Measurements from ENCODE around the gene MCTP2. TPM values are rescaled to one million over a fixed set of nuclear protein-coding genes. Genes with fewer than 3 reads are reported as not detected.

The MCTP2 gene
- total RNA-seq, 2 donors from 2014 or later: 25.4 to 46.3 TPM

DNA sequence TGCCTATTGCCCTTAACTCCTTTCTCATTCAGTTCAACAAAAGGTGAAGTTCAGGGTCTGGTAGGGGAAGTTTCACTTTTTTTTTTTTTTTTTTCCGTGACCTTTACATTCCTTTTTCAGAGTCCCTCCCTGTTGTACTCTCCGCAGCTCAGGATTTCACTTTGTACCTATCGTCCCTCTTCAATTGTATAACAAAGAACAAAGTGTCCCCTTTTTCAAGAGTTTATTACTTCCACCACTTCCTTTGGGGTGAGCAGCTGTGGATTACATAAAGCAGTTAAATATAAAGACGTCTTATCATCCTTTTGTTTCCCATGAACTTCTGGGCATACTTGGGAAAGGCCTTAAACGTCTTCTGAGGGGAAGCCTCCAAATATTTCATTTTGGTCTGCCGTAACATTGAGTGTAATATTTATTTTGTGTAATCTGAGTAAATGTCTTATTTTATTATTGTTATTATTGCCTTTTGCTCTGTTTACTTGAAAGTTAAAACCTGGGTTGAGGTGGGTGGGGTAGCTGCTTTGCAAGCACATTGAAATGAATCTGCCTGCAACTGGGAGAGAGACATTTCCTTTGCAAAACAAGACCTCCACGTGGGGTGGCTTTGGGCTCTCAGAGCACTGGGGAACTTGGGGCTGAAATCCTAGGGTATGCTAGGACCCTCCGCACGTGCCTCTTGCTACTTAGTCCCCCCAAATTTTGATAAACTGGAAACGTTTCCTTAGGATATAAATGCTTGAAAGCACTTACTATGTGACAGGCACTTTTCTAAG lies 169.4 kb downstream of the MCTP2 start:
- Histone ChIP-seq H3K27ac (peak overlapping the region; percentile 17 to 63), H3K9me3 (no peaks in the 10 kb centered on the region), H3K4me3 (no peak overlapping the region), H3K36me3 (no peaks in the 10 kb centered on the region), H3K4me1 (replicated peaks) (peaks cover 4% of the 10 kb centered on the region), H3K27me3 (replicated peaks; ENCODE audit: insufficient read depth) (no peaks in the 10 kb centered on the region)
- 41% methylated on average over 10 of the region's 10 CpGs for WGBS
- TF ChIP-seq, protein P1, sequence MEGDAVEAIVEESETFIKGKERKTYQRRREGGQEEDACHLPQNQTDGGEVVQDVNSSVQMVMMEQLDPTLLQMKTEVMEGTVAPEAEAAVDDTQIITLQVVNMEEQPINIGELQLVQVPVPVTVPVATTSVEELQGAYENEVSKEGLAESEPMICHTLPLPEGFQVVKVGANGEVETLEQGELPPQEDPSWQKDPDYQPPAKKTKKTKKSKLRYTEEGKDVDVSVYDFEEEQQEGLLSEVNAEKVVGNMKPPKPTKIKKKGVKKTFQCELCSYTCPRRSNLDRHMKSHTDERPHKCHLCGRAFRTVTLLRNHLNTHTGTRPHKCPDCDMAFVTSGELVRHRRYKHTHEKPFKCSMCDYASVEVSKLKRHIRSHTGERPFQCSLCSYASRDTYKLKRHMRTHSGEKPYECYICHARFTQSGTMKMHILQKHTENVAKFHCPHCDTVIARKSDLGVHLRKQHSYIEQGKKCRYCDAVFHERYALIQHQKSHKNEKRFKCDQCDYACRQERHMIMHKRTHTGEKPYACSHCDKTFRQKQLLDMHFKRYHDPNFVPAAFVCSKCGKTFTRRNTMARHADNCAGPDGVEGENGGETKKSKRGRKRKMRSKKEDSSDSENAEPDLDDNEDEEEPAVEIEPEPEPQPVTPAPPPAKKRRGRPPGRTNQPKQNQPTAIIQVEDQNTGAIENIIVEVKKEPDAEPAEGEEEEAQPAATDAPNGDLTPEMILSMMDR (IDR thresholded peaks at IDR 0.05): no peak
- peak; percentile 65 for TF ChIP-seq POLR2AphosphoS5 (IDR thresholded peaks at IDR 0.05)
- DNase-seq (ENCODE audit: low spot score): no peak
- intact Hi-C loops (cut with DNase I): no loop called here

DNA sequence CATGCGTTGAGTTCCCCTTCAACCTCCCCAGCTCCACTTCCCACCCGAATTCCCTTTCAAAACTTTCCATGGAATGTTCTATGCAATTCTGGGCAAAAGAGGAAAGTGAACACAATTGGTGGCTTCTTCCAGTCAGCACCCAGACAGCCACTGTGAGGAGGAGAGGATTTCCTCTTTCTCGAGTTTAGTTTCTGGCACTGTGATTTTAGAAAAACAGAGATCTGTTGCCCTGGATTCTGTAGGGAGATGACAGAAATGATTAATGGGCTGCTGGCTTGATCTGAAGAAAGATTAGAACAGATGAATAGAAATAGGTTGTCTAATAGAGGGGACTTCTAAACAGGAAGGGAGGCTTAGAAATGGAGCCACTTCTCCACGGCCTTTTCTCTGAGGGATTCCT lies 172.0 kb downstream of the MCTP2 start:
- Histone ChIP-seq H3K9me3 (no peaks in the 10 kb centered on the region), H3K36me3 (no peaks in the 10 kb centered on the region), H3K4me1 (replicated peaks) (peaks cover 4% of the 10 kb centered on the region), H3K4me3 (no peak overlapping the region), H3K27ac (peak overlapping the region; percentile 9 to 27), H3K27me3 (replicated peaks; ENCODE audit: insufficient read depth) (no peaks in the 10 kb centered on the region)
- no peak for DNase-seq (ENCODE audit: low spot score)
- WGBS: 16% methylated on average over 4 of the region's 4 CpGs
- intact Hi-C loops (cut with DNase I): no loop called here
- TF ChIP-seq POLR2A (IDR thresholded peaks at IDR 0.05) (no peak), POLR2AphosphoS5 (IDR thresholded peaks at IDR 0.05) (no peak)
- TF ChIP-seq, protein P1 (IDR thresholded peaks at IDR 0.05): no peak

DNA sequence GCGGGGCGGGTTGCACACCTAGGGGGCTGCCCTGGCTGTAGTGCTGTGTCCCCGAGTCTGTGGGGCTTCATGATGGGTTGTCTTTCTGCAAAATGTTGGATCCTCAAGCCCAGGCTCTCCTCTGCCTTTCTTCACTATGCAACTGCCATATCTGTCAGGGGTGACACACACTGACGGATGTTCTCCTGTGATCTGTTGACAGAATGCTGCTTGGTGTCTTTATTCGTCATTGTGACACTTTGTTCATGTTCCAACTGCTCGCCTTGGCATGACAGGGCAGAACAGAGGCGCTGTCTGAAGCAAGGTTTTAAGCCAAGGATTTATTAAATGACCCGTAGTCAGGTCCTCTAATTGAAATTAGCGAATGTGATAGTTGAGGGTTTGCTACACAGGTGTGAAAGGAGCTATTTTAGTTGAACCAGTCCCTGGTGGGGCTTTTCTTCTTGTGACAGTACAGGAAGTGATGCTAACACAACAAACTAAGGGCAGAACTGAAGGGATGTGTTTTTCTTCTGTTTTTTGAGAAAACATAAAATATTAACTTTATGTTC lies 173.4 kb downstream of the MCTP2 start:
- TF ChIP-seq POLR2A (IDR thresholded peaks at IDR 0.05) (no peak), POLR2AphosphoS5 (IDR thresholded peaks at IDR 0.05) (no peak)
- TF ChIP-seq, protein P1 (IDR thresholded peaks at IDR 0.05): no peak
- intact Hi-C loops (cut with DNase I): no loop called here
- Histone ChIP-seq H3K36me3 (no peaks in the 10 kb centered on the region), H3K27me3 (replicated peaks; ENCODE audit: insufficient read depth) (no peaks in the 10 kb centered on the region), H3K4me3 (no peak overlapping the region), H3K9me3 (no peaks in the 10 kb centered on the region), H3K4me1 (replicated peaks) (peaks cover 4% of the 10 kb centered on the region), H3K27ac (no peak overlapping the region)
- DNase-seq (ENCODE audit: low spot score): no peak
- WGBS: 72% methylated on average over 9 of the region's 9 CpGs

DNA sequence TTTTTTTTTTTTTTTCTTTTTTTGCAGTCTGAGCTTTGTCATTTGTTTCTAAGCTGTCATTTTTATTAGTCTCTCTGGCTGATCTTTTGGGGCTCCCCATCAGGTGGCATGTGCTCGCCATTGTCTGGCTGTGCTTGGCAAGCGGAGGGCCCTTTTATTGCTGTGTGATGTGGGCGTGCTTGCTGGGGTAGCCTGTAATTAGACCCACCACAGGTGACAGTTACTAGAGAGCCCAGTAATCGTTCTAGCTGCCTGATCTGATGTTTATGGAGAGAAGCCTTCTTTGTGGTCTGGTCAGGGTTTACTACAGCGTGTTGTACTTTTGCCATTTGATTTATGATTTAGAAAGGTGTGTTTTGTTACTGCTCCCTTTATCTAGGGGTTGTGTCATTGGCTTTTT lies 179.9 kb downstream of the MCTP2 start:
- WGBS: 28% methylated on average over 5 of the region's 5 CpGs
- Histone ChIP-seq H3K36me3 (no peaks in the 10 kb centered on the region), H3K9me3 (no peaks in the 10 kb centered on the region), H3K4me1 (replicated peaks) (no peaks in the 10 kb centered on the region), H3K4me3 (no peak overlapping the region), H3K27ac (no peak overlapping the region), H3K27me3 (replicated peaks; ENCODE audit: insufficient read depth) (no peaks in the 10 kb centered on the region)
- DNase-seq (ENCODE audit: low spot score): no peak
- TF ChIP-seq, protein P1 (IDR thresholded peaks at IDR 0.05): no peak
- no peak for TF ChIP-seq POLR2AphosphoS5 (IDR thresholded peaks at IDR 0.05)
- TF ChIP-seq POLR2A (IDR thresholded peaks at IDR 0.05): no peak
- intact Hi-C loops (cut with DNase I): no loop called here

DNA sequence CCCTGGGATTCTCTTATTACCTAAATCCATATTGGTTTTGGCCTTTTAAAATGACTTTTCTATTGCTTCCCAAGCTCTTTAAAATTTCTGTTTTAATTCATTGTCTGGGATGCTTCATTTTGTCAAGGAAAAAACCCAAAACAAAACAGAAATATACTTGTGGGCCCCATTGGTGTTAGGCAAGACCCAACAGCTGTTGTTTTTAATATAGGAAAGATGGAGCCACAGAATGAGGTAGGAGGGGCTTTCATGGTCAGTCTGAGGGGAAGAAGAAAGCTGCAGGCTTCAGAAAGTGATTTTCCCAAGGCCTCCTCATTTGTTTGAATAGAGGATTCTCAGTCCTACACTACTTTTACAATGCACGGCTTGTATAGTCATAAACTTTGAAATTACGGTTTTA lies 180.5 kb downstream of the MCTP2 start:
- H3K27me3 ChIP-seq (replicated peaks; ENCODE audit: insufficient read depth): no peaks in the 10 kb centered on the region
- H3K4me1 ChIP-seq (replicated peaks): no peaks in the 10 kb centered on the region
- intact Hi-C loops (cut with DNase I): no loop called here
- TF ChIP-seq POLR2AphosphoS5 (IDR thresholded peaks at IDR 0.05) (no peak), POLR2A (IDR thresholded peaks at IDR 0.05) (no peak)
- TF ChIP-seq, protein P1 (IDR thresholded peaks at IDR 0.05): no peak
- H3K27ac ChIP-seq: no peak overlapping the region
- 77% methylated on average over 2 of the region's 2 CpGs for WGBS
- DNase-seq (ENCODE audit: low spot score): no peak
- H3K36me3 ChIP-seq: no peaks in the 10 kb centered on the region
- no peak overlapping the region for H3K4me3 ChIP-seq
- H3K9me3 ChIP-seq: no peaks in the 10 kb centered on the region
